ENCODE results near the gene HSPA14. TPM values are rescaled to one million over a fixed set of nuclear protein-coding genes. Genes with fewer than 3 reads are reported as not detected.
"Not testable (repeated sequence)": the region's sequence is repeated elsewhere in the genome, so short reads cannot be mapped to it uniquely, and the experiment has no call there.

Gene HSPA14
- total RNA-seq, 1 donor from 2014 or later, result 36.6 TPM

DNA sequence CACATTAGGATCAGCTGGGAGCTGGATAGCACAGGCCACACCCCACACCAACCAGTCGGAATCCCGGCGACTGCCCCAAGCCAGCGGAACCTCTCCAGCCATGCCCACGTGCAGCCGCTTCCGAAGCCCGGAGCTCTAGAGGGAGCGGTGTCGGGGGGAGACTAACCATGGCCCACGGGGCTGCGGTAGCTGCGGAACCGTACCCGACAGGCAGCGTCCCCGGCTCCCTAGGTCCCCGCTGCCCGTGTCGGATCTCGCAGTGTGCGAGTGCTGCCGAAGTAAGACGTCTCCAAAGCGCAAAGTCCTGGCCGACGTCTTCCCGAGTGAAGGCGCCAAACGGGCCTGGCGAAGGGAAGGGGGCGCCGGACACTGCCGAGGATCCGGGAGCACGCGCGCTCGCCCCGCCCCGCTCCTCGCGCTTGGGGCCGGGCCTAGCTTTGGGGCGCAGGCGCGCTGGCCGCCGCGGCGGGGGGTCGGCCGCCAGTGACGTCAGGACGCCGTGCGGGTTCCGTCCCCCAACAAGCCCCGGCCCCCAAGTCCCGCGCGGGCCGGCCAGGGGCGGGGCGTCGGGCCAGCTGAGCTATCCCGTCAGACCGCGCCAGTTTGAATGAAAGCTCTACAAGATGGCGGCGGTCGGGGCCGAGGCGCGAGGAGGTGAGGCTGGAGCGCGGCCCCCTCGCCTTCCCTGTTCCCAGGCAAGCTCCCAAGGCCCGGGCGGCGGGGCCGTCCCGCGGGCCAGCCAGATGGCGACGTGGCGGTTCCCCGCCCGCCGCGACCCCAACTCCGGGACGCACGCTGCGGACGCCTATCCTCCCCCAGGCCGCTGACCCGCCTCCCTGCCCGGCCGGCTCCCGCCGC lies 40.4 kb downstream of the HSPA14 start, which contains the start of gene SUV39H2:
Gene SUV39H2, plus strand, starts transcription at position 601 of the 858 bp plus-strand sequence. Its CDS starts 23 bp downstream, at position 624.
- H3K4me1 Mint-ChIP-seq (ENCODE audit: low read depth), result peaks cover 50% of the 10 kb centered on the region
- intact Hi-C loops (cut with micrococcal nuclease), result loop anchor here (1.0 to 10.0 kb wide), 12 partner anchors 40 to 1292 kb away; partner anchors contain the start of genes CDNF, DCLRE1C, HSPA14 and MEIG1
- H3K36me3 Mint-ChIP-seq (ENCODE audit: low read depth), result peaks cover 16% of the 10 kb centered on the region
- peak within 1 kb of the TSS; percentile 96 for H3K4me3 Mint-ChIP-seq
- H3K27me3 Mint-ChIP-seq (ENCODE audit: insufficient read depth), result no peaks in the 10 kb centered on the region
- peak; percentile 95 for DNase-seq (ENCODE audit: low spot score)
- H3K9me3 Mint-ChIP-seq, result no peaks in the 10 kb centered on the region
- H3K27ac Mint-ChIP-seq, result peak within 1 kb of the TSS; percentile 94

- intact Hi-C loops (cut with micrococcal nuclease), result loop anchor here (2.0 to 10.0 kb wide), 5 partner anchors 291 to 1293 kb away; partner anchors contain the start of gene PRPF18
- H3K36me3 Mint-ChIP-seq (ENCODE audit: low read depth), result peaks cover 16% of the 10 kb centered on the region
- no peaks in the 10 kb centered on the region for H3K9me3 Mint-ChIP-seq
- no peaks in the 10 kb centered on the region for H3K27me3 Mint-ChIP-seq (ENCODE audit: insufficient read depth)
- H3K4me3 Mint-ChIP-seq, result peak overlapping the region; percentile 95
- peak; percentile 26 for DNase-seq (ENCODE audit: low spot score)
- H3K27ac Mint-ChIP-seq, result peak overlapping the region; percentile 92
- peaks cover 50% of the 10 kb centered on the region for H3K4me1 Mint-ChIP-seq (ENCODE audit: low read depth)
Observed at GRCh38 chr10:14879124-14879927, 41.2 kb downstream of the HSPA14 start.

DNA sequence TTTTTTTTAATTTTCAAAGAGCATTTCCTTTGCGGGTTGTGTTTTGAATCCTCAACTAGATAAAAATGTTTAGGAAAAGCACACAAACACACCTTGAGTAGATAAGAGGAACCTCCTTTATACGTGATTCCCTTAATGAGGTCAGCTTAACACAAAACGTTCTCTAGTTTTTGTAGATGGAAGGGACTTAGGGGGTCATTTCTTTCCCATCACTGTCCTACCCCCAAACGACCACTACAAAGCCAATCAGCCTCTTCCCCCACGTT lies 41.8 kb downstream of the HSPA14 start:
- no peak for DNase-seq (ENCODE audit: low spot score)
- peaks cover 50% of the 10 kb centered on the region for H3K4me1 Mint-ChIP-seq (ENCODE audit: low read depth)
- intact Hi-C loops (cut with micrococcal nuclease), result loop anchor here (2.0 to 10.0 kb wide), 5 partner anchors 291 to 1293 kb away; partner anchors contain the start of gene PRPF18
- no peaks in the 10 kb centered on the region for H3K9me3 Mint-ChIP-seq
- H3K27ac Mint-ChIP-seq, result peak overlapping the region; percentile 92
- no peaks in the 10 kb centered on the region for H3K27me3 Mint-ChIP-seq (ENCODE audit: insufficient read depth)
- H3K4me3 Mint-ChIP-seq, result peak overlapping the region; percentile 95
- H3K36me3 Mint-ChIP-seq (ENCODE audit: low read depth), result peaks cover 16% of the 10 kb centered on the region

DNA sequence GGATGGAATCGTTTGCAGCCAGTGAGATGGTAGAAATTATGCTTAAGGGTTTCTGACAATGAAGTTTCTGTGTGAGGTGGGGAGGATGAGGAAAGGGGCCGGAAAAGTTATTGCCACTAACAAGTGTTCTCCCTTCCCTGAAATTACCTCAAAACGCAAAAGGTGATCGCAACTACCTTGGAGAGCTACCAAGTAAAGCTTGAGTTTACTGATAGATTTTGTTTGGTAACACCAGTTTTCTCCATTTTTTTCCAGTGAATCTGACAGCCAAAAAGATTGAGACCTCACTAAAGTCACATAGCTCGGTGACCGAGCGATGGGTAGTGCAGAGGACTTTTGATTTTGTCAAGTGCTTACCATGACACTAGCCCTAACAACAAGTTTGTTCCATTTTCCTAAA lies 42.1 kb downstream of the HSPA14 start:
- Mint-ChIP-seq H3K36me3 (ENCODE audit: low read depth) (peaks cover 16% of the 10 kb centered on the region), H3K27ac (peak overlapping the region; percentile 53), H3K4me1 (ENCODE audit: low read depth) (peaks cover 50% of the 10 kb centered on the region), H3K27me3 (ENCODE audit: insufficient read depth) (no peaks in the 10 kb centered on the region), H3K4me3 (peak overlapping the region; percentile 95), H3K9me3 (no peaks in the 10 kb centered on the region)
- intact Hi-C loops (cut with micrococcal nuclease), result no loop called here
- DNase-seq (ENCODE audit: low spot score), result no peak

- H3K4me1 Mint-ChIP-seq (ENCODE audit: low read depth), result peaks cover 31% of the 10 kb centered on the region
- intact Hi-C loops (cut with micrococcal nuclease), result loop anchor here (2.0 kb wide), 1 partner anchor 19 kb away; no protein-coding TSS in a partner anchor
- H3K4me3 Mint-ChIP-seq, result peak overlapping the region; percentile 6
- peaks cover 13% of the 10 kb centered on the region for H3K36me3 Mint-ChIP-seq (ENCODE audit: low read depth)
- H3K27me3 Mint-ChIP-seq (ENCODE audit: insufficient read depth), result no peaks in the 10 kb centered on the region
- H3K9me3 Mint-ChIP-seq, result no peaks in the 10 kb centered on the region
- peak overlapping the region; percentile 34 for H3K27ac Mint-ChIP-seq
- DNase-seq (ENCODE audit: low spot score), result no peak
Observed at GRCh38 chr10:14884082-14884481, 46.0 kb downstream of the HSPA14 start.

GRCh38 chr10:14889318-14889717 lies 51.2 kb downstream of the HSPA14 start:
- Mint-ChIP-seq H3K9me3 (no peaks in the 10 kb centered on the region), H3K36me3 (ENCODE audit: low read depth) (peaks cover 14% of the 10 kb centered on the region), H3K27ac (peak overlapping the region; percentile 46), H3K4me1 (ENCODE audit: low read depth) (peaks cover 22% of the 10 kb centered on the region), H3K27me3 (ENCODE audit: insufficient read depth) (no peaks in the 10 kb centered on the region), H3K4me3 (no peak overlapping the region)
- intact Hi-C loops (cut with micrococcal nuclease), result no loop called here
- DNase-seq (ENCODE audit: low spot score), result no peak

GRCh38 chr10:14891151-14891550 lies 53.0 kb downstream of the HSPA14 start:
- intact Hi-C loops (cut with micrococcal nuclease), result no loop called here
- Mint-ChIP-seq H3K27ac (no peak overlapping the region), H3K4me3 (no peak overlapping the region), H3K27me3 (ENCODE audit: insufficient read depth) (no peaks in the 10 kb centered on the region), H3K36me3 (ENCODE audit: low read depth) (peaks cover 14% of the 10 kb centered on the region), H3K4me1 (ENCODE audit: low read depth) (peaks cover 22% of the 10 kb centered on the region), H3K9me3 (no peaks in the 10 kb centered on the region)
- DNase-seq (ENCODE audit: low spot score), result no peak

DNA sequence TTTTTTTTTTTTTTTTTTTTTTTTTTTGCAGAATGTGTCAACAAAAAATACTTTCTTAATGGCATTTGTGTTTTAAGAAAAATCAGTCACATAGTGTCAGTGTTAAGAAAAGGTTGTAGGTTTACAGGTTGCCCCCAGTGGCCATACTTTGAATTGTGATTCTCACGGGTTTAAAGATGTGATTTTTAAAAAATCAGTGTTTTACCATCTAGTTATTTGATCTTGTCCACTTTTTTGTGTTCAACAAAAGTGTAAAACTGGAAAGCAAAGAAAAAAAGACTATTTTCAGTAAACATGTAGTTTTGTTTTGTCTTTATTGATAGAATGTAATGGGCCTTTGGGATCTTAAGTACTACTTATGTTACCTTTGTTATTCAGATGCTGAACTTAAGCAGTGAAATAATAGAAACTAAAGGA lies 66.2 kb downstream of the HSPA14 start:
- Mint-ChIP-seq H3K9me3 (no peaks in the 10 kb centered on the region), H3K27ac (no peak overlapping the region), H3K27me3 (ENCODE audit: insufficient read depth) (no peaks in the 10 kb centered on the region), H3K4me1 (ENCODE audit: low read depth) (peaks cover 6% of the 10 kb centered on the region), H3K4me3 (no peak overlapping the region), H3K36me3 (ENCODE audit: low read depth) (peaks cover 32% of the 10 kb centered on the region)
- no peak for DNase-seq (ENCODE audit: low spot score)
- intact Hi-C loops (cut with micrococcal nuclease), result no loop called here

GRCh38 chr10:14904864-14905263 lies 66.8 kb downstream of the HSPA14 start:
- Mint-ChIP-seq H3K9me3 (no peaks in the 10 kb centered on the region), H3K36me3 (ENCODE audit: low read depth) (peaks cover 31% of the 10 kb centered on the region), H3K4me1 (ENCODE audit: low read depth) (peaks cover 6% of the 10 kb centered on the region), H3K4me3 (no peak overlapping the region), H3K27me3 (ENCODE audit: insufficient read depth) (no peaks in the 10 kb centered on the region), H3K27ac (no peak overlapping the region)
- DNase-seq (ENCODE audit: low spot score), result no peak
- intact Hi-C loops (cut with micrococcal nuclease), result no loop called here

- no peaks in the 10 kb centered on the region for H3K27me3 Mint-ChIP-seq (ENCODE audit: insufficient read depth)
- H3K9me3 Mint-ChIP-seq, result no peaks in the 10 kb centered on the region
- DNase-seq (ENCODE audit: low spot score), result no peak
- H3K4me1 Mint-ChIP-seq (ENCODE audit: low read depth), result peaks cover 17% of the 10 kb centered on the region
- no peak overlapping the region for H3K27ac Mint-ChIP-seq
- intact Hi-C loops (cut with micrococcal nuclease), result no loop called here
- peaks cover 39% of the 10 kb centered on the region for H3K36me3 Mint-ChIP-seq (ENCODE audit: low read depth)
- H3K4me3 Mint-ChIP-seq, result no peak overlapping the region
Observed at GRCh38 chr10:14905890-14906289, 67.8 kb downstream of the HSPA14 start.

DNA sequence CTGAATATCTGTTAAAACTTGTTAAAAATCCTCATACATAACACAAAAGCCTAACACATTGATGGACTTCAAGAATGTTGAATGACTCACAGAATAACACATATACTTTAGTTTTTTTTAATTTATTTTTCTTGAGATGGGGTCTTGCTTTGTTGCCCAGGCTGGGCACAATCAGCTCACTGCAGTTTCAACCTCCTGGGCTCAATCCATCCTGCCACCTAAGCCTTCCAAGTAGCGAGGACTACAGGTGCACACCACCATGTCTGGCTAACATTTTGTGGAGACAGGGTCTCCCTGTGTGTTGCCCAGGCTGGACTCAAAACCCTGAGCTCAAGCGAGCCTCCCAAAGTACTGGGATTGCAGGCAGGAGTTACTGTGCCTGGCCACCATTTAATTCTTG lies 68.7 kb downstream of the HSPA14 start:
- intact Hi-C loops (cut with micrococcal nuclease), result no loop called here
- Mint-ChIP-seq H3K4me3 (no peak overlapping the region), H3K27me3 (ENCODE audit: insufficient read depth) (no peaks in the 10 kb centered on the region), H3K27ac (no peak overlapping the region), H3K36me3 (ENCODE audit: low read depth) (peaks cover 48% of the 10 kb centered on the region), H3K9me3 (no peaks in the 10 kb centered on the region), H3K4me1 (ENCODE audit: low read depth) (peaks cover 19% of the 10 kb centered on the region)
- no peak for DNase-seq (ENCODE audit: low spot score)

- H3K9me3 Mint-ChIP-seq; DNase-seq (ENCODE audit: low spot score); H3K27ac Mint-ChIP-seq; intact Hi-C loops (cut with micrococcal nuclease); H3K4me3 Mint-ChIP-seq; H3K27me3 Mint-ChIP-seq (ENCODE audit: insufficient read depth): not testable (repeated sequence)
- peaks cover 19% of the 10 kb centered on the region for H3K4me1 Mint-ChIP-seq (ENCODE audit: low read depth)
- peaks cover 50% of the 10 kb centered on the region for H3K36me3 Mint-ChIP-seq (ENCODE audit: low read depth)
Observed at GRCh38 chr10:14907591-14907990, 69.5 kb downstream of the HSPA14 start.

DNA sequence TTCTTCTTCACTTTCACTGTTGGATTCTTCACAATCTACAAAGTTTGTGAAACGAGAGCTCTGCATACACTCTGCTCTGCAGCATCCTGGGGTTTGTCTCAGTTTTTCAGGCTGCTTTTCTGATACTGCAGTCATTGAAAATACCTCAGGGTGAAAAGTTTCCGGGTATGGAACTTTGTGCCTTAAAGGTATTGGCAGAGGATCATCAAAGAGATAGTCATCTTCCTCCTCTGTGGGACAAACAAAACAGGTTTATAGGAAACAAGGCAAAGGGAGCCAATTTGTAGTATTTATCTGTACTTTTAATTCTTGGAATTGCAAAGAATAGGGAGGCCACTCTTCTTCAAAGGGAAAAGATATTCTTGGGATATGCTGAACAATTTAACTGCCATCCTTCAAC lies 71.0 kb downstream of the HSPA14 start:
- Mint-ChIP-seq H3K36me3 (ENCODE audit: low read depth) (peaks cover 62% of the 10 kb centered on the region), H3K4me3 (no peak overlapping the region), H3K9me3 (peaks cover 4% of the 10 kb centered on the region), H3K4me1 (ENCODE audit: low read depth) (peaks cover 19% of the 10 kb centered on the region), H3K27me3 (ENCODE audit: insufficient read depth) (no peaks in the 10 kb centered on the region), H3K27ac (no peak overlapping the region)
- no peak for DNase-seq (ENCODE audit: low spot score)
- intact Hi-C loops (cut with micrococcal nuclease), result no loop called here
